C1 segment of cervical spinal cord (tissue), 14 donors: ENCODE measurements around the gene SLCO4A1.
"Not testable (repeated sequence)": the region's sequence is repeated elsewhere in the genome, so short reads cannot be mapped to it uniquely, and the experiment has no call there.

Experiments
- DNase-seq, 14 donors: peaks; one replicate each; lab custom pipeline; 2025; lab: John Stamatoyannopoulos, UW

Gene SLCO4A1

GRCh38 chr20:62683660-62684322 lies 41.5 kb downstream of the SLCO4A1 start:
- not testable (repeated sequence) for DNase-seq

DNA sequence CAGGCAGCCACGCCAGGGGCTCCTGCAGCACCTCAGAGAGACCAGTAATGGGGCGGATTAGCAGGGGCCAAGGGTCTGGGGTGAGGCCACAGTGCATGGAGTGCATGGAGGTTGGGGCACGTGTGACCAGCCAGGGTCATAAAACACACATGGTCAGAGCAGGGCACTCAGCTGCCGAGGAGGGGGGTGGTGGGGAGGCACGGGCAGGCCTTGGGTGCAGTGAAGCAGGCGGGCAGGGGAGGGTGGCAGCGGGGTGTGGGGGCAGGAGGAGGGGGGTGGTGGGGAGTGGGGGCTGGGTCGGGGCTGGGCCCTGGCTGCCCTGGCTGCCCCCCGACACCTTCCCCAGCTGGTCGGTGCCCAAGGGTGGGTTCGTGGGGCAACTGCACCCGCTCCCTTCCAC lies 42.7 kb downstream of the SLCO4A1 start:
- no peak for DNase-seq

DNA sequence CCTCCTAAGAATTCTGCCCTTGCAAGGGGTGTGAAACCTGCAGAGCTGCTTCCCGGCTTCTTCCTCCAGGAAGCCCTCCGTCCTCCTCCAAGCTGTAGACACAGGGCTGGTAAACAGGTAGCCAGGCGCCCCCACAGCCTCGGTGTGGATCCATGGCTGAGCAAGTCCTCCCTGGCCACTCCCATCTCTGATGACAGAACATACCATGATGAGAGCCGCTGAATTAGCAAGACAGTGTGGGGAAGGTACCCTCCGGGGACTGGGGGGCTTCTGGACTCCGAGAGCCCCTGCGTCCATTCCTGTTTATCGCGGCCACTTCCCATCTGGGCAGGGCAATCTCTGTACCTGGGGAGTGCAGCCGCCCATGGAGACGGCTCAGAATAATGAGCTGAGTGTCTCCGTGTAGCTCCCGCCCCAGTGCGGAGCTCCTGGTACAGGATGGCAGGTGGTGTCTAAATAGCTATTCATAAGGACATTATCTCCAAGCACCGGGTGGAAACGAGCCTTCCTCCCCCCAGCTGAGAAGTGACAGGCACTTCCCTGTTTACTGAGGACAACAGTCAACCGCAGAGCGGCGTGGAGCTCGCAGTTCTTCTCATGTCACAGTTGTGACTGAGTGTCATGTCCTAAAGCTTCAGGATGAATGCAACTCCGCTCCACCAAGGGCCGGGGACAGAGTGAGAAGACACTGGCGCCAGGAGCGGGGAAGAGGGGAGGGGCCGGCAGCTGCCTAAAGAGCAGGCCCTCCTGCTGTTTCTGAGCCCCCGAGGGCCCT lies 43.7 kb downstream of the SLCO4A1 start:
- peak in 8 of 14 donors; percentile 10 to 38 (median 32) for DNase-seq

GRCh38 chr20:62686869-62687830 lies 44.8 kb downstream of the SLCO4A1 start:
- no peak for DNase-seq

DNA sequence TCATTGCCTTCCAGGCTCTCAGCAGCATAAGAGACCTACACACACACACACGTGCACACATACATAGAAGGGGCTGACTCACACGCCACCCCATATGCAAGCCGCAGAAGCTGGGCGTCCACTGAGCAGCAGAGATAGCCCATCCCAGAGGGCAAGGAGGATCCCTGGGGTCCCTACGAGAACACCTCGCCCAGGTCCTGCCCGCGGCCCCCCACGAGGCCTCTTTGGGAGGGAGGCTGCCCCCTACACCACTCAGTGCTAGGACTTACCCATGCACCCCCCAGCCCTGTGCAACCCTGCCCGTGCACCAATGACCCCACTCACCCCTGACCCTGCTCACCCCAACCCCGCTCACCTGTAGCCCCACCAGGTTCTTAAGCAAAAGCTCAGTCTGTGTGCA lies 45.8 kb downstream of the SLCO4A1 start:
- DNase-seq, result no peak

DNA sequence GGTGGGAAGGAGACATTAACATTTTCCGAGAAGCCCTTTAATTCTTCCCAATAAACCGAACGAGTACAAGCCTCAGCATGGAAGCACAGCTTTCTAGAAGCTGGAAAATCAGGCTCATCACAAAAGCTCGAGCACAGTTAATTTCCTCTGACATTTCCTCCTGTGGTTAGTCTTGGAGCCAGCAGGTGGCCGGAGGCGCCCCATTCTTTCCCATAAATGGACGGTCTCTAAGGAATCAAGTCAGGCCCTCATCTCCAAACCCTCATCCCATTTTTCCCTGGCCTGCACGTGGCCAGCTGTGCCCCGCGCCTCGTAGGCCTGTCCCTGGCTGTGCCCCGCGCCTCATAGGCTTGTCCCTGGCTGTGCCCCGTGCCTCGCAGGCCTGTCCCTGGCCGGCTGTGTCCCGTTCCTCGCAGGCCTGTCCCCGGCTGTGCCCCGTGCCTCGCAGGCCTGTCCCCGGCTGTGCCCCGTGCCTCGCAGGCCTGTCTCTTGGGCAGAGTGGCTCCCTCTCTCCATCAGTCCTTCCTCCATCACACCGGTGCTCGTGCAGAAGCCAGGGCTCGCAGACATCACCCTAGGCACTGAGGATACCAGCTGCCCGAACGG lies 46.7 kb downstream of the SLCO4A1 start:
- DNase-seq, result no peak

DNA sequence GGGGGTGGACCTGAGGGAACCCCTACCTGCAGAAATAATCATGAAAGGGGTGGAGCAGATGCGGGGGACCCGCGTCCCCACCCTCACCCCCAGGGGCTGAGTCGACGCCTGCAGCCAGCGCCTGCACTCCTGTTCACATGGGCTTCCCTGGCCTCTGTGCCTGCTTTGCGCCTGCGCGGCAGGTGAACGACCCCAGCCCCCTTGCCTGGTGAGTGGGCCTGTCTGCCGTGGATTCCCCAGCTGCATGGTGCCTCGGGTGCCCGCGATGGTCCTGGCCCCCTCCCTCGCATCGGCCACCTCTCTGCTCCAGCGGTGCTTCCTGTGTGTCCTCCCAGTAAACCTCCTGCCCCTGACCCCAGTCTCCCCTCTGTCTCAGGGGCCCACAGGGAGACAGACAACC lies 47.6 kb downstream of the SLCO4A1 start:
- DNase-seq, result no peak

DNA sequence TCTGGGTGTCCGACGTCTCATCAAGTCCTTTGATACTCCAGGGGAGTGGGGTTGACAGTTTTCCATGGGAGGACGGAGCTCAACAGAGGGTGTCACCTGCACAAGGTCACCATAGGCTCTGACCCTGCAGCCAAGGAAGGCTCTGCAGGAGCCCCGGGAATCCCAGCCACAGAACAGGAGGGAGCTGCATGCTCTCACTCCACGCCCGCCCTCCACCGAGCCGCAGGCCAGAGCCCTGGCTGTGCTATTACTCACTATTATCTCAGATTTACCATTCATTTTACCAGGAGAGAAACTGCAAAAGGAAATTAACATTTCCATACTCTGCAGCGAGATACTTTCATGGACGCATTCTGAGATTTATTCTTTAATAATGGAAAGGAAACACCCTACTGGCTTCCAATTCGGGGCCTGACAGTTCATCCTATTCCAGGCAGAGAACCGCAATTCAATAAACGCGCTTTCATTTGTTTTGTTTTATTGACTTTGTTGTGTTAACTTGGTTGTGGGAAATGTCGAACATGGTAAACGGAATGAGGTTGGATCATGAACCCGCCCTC lies 48.0 kb downstream of the SLCO4A1 start:
- DNase-seq, result no peak

GRCh38 chr20:62691487-62691886 lies 49.2 kb downstream of the SLCO4A1 start:
- DNase-seq, result no peak

- peak in 2 of 14 donors; percentile 10 to 51 for DNase-seq
Observed at GRCh38 chr20:62692176-62692575, 49.9 kb downstream of the SLCO4A1 start.

DNA sequence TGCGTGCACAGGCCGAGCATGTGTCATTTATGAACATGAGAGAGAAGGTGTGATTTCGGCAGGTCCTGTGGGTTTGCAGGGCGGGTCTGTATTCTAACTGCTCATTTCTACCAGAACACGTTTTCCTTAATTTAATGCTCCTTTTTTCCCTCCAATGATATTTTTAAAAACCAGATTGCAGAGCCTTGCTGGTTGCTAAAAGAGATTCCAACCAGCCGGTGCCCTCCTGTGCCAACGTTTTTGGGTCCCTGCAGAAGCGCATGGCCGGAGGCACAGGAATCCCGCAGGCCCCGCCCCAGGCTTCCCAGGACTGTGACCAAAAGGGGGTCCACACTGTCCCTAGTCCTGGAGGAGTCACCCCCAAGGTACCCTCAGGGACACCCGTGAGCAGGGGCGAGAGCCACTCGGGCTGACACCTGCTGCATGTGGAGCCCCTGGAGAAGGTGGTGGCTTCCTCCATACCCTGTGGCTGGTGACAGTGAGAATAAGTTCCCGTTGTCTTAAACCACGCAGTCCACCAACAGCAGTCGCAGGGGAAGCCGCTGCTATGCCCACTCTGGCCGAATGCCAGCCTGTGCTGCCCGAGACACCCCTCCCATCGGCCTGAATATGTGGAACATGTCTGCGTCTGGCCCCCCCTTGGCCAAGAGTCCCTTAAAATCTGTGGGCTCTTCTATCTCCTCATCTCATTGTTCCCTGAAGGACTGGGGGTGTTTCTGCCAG lies 50.7 kb downstream of the SLCO4A1 start:
- DNase-seq, result no peak

DNA sequence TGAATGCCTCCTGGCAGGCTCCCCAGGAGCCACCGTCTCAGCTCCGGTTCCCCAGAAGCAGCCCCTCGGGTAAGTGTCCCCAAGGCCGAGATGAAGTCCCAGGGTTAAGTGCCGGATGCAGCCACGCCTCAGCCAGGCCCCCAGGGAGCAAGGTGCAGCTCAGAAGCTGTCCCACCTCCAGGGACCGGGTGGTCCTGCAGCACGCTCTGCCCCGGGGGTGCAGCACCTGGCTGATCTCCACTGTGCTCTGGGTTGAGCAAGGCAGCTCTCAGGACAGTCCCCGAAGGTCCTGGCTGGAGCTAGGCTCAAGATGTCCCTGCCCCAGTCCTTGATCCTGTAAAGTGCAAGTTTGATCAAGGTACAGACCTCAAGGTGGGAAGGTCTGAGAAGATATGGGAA lies 51.2 kb downstream of the SLCO4A1 start:
- DNase-seq, result no peak

GRCh38 chr20:62694106-62694505 lies 51.8 kb downstream of the SLCO4A1 start:
- no peak for DNase-seq

- no peak for DNase-seq
Observed at GRCh38 chr20:62694868-62695267, 52.6 kb downstream of the SLCO4A1 start.

DNA sequence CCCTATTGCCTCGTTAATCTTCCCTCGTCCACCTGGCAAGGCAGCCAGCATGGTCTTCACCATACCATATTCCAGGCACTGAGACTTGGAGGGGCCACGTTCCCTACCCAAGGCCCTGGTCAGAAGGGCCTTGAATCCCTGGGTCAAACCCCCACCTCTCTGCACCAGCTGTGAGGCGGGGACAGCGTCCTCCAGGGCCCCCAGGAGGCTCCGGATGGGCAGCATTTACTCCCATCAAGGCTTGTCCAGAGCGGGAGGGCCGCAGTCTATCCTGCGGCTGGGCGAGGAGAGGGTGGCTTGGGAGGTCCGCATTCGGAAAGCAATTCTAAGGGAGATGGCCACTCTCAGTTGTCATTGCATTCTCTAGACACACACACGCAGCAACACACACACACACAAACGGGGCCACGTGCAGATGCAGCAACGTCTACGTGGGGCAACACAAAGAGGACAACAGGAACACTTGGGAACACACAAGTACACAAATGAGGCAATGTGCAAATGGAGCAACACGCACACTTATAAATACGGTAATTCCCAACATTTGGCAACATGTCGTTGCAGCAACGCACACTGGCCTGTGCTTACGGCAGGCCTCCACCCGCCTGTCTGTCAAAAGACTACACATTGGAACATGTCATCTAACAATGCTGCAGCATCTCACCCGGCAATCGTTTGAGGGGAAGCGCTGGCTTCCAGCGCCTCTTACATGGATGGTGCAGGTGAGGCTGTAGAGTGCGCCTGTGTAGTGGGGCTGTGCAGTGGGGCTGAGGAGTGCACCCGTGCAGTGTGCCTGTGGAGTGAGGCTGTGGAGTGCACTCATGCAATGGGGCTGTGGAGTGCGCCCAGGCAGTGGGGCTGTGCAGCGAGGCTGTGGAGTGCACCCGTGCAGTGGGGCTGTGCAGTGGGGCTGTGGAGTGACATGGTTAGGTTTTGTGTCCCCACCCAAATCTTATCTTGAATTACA lies 53.4 kb downstream of the SLCO4A1 start:
- DNase-seq, result no peak

- DNase-seq, result no peak
Observed at GRCh38 chr20:62696434-62696957, 54.2 kb downstream of the SLCO4A1 start.

- no peak for DNase-seq
Observed at GRCh38 chr20:62696989-62697388, 54.7 kb downstream of the SLCO4A1 start.

- DNase-seq, result peak in 12 of 14 donors; percentile 8 to 67 (median 51)
Observed at GRCh38 chr20:62697468-62697912, 55.2 kb downstream of the SLCO4A1 start.

DNA sequence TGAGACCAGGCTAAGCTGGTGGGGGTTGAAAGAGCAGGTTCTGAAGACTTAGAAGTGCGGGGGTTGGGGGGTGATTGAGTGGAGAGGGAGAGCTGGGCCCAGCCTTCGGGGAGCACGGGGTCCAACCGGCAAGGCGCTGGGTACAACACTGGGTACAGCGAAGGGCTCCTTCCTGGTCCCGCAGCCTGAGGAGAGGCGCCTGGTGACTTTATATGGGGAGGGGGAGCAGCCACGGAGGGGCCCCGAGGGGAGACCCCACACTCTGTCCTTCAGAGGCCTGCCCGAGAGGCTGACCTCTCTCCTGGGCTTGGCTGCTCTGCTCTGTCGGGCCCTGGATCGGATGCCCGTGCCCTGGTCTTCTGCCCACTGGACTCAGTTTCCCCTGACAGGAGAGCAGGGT lies 55.9 kb downstream of the SLCO4A1 start:
- no peak for DNase-seq
